Stomach (tissue), 19 donors: Measurements from ENCODE around the gene FAM53C. TPM values are rescaled to one million over a fixed set of nuclear protein-coding genes. Genes with fewer than 3 reads are reported as not detected.

ENCODE experiments used
- DNase-seq, 2 donors: peaks; one replicate each; pipeline versions ENCODE4 v3.0.0 to v3.0.0-alpha.2; 2013 to 2019
- H3K27ac ChIP-seq, 5 donors: fragments of 200-600 bp in 4 of 5; sonication (generic) in 4 of 5; one replicate each; pipeline ENCODE4 v1.5.1; 2013 to 2019; ENCODE audit warnings: mild to moderate bottlenecking in 1 of 5, moderate library complexity in 1 of 5
- H3K27me3 ChIP-seq, 3 donors: fragments of 200-600 bp; sonication (generic); one replicate each; pipeline ENCODE4 v1.5.1; 2017 to 2019; ENCODE audit warnings: mixed run types in 1 of 3
- H3K36me3 ChIP-seq, 4 donors: fragments of 200-600 bp; sonication (generic); 1 replicate in 3 of 4; 2 replicates in 1 of 4; pipeline ENCODE4 v1.5.1; 2016 to 2019
- H3K4me1 ChIP-seq, 4 donors: fragments of 200-600 bp; sonication (generic); one replicate each; pipeline ENCODE4 v1.5.1; 2016 to 2019
- H3K4me3 ChIP-seq, 4 donors: fragments of 200-600 bp; sonication (generic) in 3 of 4; one replicate each; pipeline ENCODE4 v1.5.1; 2016 to 2019; ENCODE audit warnings: mild to moderate bottlenecking in 1 of 4
- H3K9me3 ChIP-seq, 4 donors: fragments of 200-600 bp; sonication (generic); one replicate each; pipeline ENCODE4 v1.5.1; 2016 to 2019
- CTCF ChIP-seq, 7 experiments: fragments of 450-650 bp in 4 of 7; fragments of 200-600 bp in 3 of 7; sonication (generic) in 3 of 7; IDR thresholded peaks; one replicate each; pipeline ENCODE4 v1.5.1; 2016 to 2019; ENCODE audit warnings: antibody characterized with exemption in 7 of 7, control low read depth in 2 of 7, mild to moderate bottlenecking in 1 of 7
- EP300 ChIP-seq: sonication (generic); formaldehyde crosslinking; IDR thresholded peaks from one replicate; pipeline ENCODE4 v1.6.1; 2017; ENCODE audit warnings: antibody characterized with exemption
- POLR2A ChIP-seq, 4 donors: fragments of 450-650 bp; IDR thresholded peaks; one replicate each; pipeline ENCODE4 v1.6.1; 2016; ENCODE audit warnings: antibody characterized with exemption in 4 of 4, control low read depth in 2 of 4, mild to moderate bottlenecking in 1 of 4, moderate library complexity in 1 of 4
- POLR2AphosphoS5 ChIP-seq, 3 donors: sonication (generic); formaldehyde crosslinking; IDR thresholded peaks; one replicate each; pipeline ENCODE4 v1.6.1; 2016; ENCODE audit warnings: antibody characterized with exemption in 3 of 3
- WGBS, 5 donors: extraction: QIAGEN DNeasy Blood & Tissue Kit in 3 of 5; methylation state at CpG; one replicate each; pipeline versions ENCODE4 v1.1.5 to v1.1.7; 2013 to 2018; 5-methylcytosine and 5-hydroxymethylcytosine counted together
- intact Hi-C: fragments of 100-400 bp; cut with DNase I; formaldehyde crosslinking; loops from one replicate; pipeline ENCODE4 v1.15.1; 2023; ENCODE audit warnings: low total_unique reads
- long read RNA-seq, 10 donors: transcript quantifications; one replicate each; lab custom pipeline, GENCODE V29; 2026
- polyA plus RNA-seq, 3 donors: library from polyadenylated mRNA; stranded (reverse); fragments of 200-250 nt; gene quantifications; one replicate each; pipeline ENCODE4 v1.2.3, GENCODE V29; 2013
- total RNA-seq, 5 donors: library from RNA; depleted of rRNA; stranded (reverse); fragments of >200 nt; gene quantifications; one replicate each; pipeline versions ENCODE4 v1.1.0 to v1.2.3, GENCODE V29; 2014 to 2016
- donor health status: healthy with polysubstance abuse.
- donor health status: Bipolar disorder and iron deficiency.
- donor health status: healthy.

FAM53C gene
- total RNA-seq = 10 to 100 TPM in 4 of 5 donors, under 1 TPM in 1; 0.29 to 43.3 (median 26.8) TPM
- polyA plus RNA-seq = 10 to 100 TPM in 1 of 3 donors, 1 to 10 TPM in 2; 7.0 to 13.4 (median 8.7) TPM
- long read RNA-seq, donor 1, full-length matches to known transcripts = 1 of 1 reads
- long read RNA-seq, donor 1, partial matches to known transcripts = 0 of 1 reads
- long read RNA-seq, donor 1, other reads (novel, unspliced or antisense) = 0 of 1 reads
- long read RNA-seq, donor 2, full-length matches to known transcripts = 3 of 3 reads
- long read RNA-seq, donor 2, partial matches to known transcripts = 0 of 3 reads
- long read RNA-seq, donor 2, other reads (novel, unspliced or antisense) = 0 of 3 reads
- long read RNA-seq, donor 3, full-length matches to known transcripts = 1 of 1 reads
- long read RNA-seq, donor 3, partial matches to known transcripts = 0 of 1 reads
- long read RNA-seq, donor 3, other reads (novel, unspliced or antisense) = 0 of 1 reads
- long read RNA-seq, donor 4 = 0 reads
- long read RNA-seq, donor 5, full-length matches to known transcripts = 1 of 1 reads
- long read RNA-seq, donor 5, partial matches to known transcripts = 0 of 1 reads
- long read RNA-seq, donor 5, other reads (novel, unspliced or antisense) = 0 of 1 reads
- long read RNA-seq, donor 6, full-length matches to known transcripts = 4 of 9 reads
- long read RNA-seq, donor 6, partial matches to known transcripts = 5 of 9 reads
- long read RNA-seq, donor 6, other reads (novel, unspliced or antisense) = 0 of 9 reads
- long read RNA-seq, donor 7, full-length matches to known transcripts = 5 of 5 reads
- long read RNA-seq, donor 7, partial matches to known transcripts = 0 of 5 reads
- long read RNA-seq, donor 7, other reads (novel, unspliced or antisense) = 0 of 5 reads
- long read RNA-seq, donor 8, full-length matches to known transcripts = 6 of 6 reads
- long read RNA-seq, donor 8, partial matches to known transcripts = 0 of 6 reads
- long read RNA-seq, donor 8, other reads (novel, unspliced or antisense) = 0 of 6 reads
- long read RNA-seq, donor 9, partial matches to known transcripts = 11 of 13 reads
- long read RNA-seq, donor 9, other reads (novel, unspliced or antisense) = 0 of 13 reads
- long read RNA-seq, donor 10, partial matches to known transcripts = 0 of 1 reads
- long read RNA-seq, donor 10, other reads (novel, unspliced or antisense) = 0 of 1 reads

GRCh38 chr5:138337685-138338410, at the start of gene FAM53C:
Gene FAM53C (plus strand): TSS chr5:138338266. CDS start chr5:138341336, 3,070 bp downstream.
- Histone ChIP-seq H3K4me3 (peak within 1 kb of the TSS; percentile 83 to 96 (median 92)), H3K4me1 (peaks cover 27 to 52% (median 32%) of the 10 kb centered on the region in 4 donors), H3K9me3 (no peaks in the 10 kb centered on the region), H3K36me3 (peaks cover 10 to 20% (median 19%) of the 10 kb centered on the region in 4 donors), H3K27me3 (no peaks in the 10 kb centered on the region), H3K27ac (peak within 1 kb of the TSS; percentile 94 to 98 (median 97))
- no peak for TF ChIP-seq EP300
- peak in 1 of 7 experiments; percentile 9 for TF ChIP-seq CTCF (IDR thresholded peaks at IDR 0.05)
- peak; percentile 89 to 100 (median 99) for TF ChIP-seq POLR2AphosphoS5 (IDR thresholded peaks at IDR 0.05)
- TF ChIP-seq POLR2A (IDR thresholded peaks at IDR 0.05) = peak in 2 of 4 donors; percentile 87 to 94
- intact Hi-C loops = no loop called here
- WGBS, 5 donors = 0 to 1% (median 0%) methylated on average over 37 to 56 of the region's 56 CpGs
- peak; percentile 95 to 98 for DNase-seq

- peaks cover 0 to 4% (median 0%) of the 10 kb centered on the region in 4 donors for H3K4me1 ChIP-seq
- H3K9me3 ChIP-seq = no peaks in the 10 kb centered on the region
- TF ChIP-seq EP300 = no peak
- TF ChIP-seq POLR2AphosphoS5 (IDR thresholded peaks at IDR 0.05) = no peak
- no peak for TF ChIP-seq CTCF (IDR thresholded peaks at IDR 0.05)
- TF ChIP-seq POLR2A (IDR thresholded peaks at IDR 0.05) = no peak
- H3K4me3 ChIP-seq = no peak overlapping the region
- no peak for DNase-seq
- intact Hi-C loops = no loop called here
- H3K27me3 ChIP-seq = no peaks in the 10 kb centered on the region
- H3K27ac ChIP-seq = no peak overlapping the region
- H3K36me3 ChIP-seq = no peaks in the 10 kb centered on the region
- 77 to 86% (median 81%) methylated on average over 3 of the region's 3 CpGs for WGBS, 5 donors
Measured at GRCh38 chr5:138289296-138289695, 48.8 kb upstream of the FAM53C start.

GRCh38 chr5:138303372-138303771, 34.7 kb upstream of the FAM53C start:
- WGBS, 5 donors = 85 to 89% (median 86%) methylated on average over 6 of the region's 6 CpGs
- intact Hi-C loops = no loop called here
- Histone ChIP-seq H3K4me1 (no peaks in the 10 kb centered on the region), H3K4me3 (no peak overlapping the region), H3K9me3 (no peaks in the 10 kb centered on the region), H3K27me3 (no peaks in the 10 kb centered on the region), H3K27ac (no peak overlapping the region), H3K36me3 (no peaks in the 10 kb centered on the region)
- DNase-seq = no peak
- no peak for TF ChIP-seq POLR2AphosphoS5 (IDR thresholded peaks at IDR 0.05)

- DNase-seq = peak; percentile 14 to 32
- no peaks in the 10 kb centered on the region for H3K9me3 ChIP-seq
- H3K27ac ChIP-seq = no peak overlapping the region
- no peaks in the 10 kb centered on the region for H3K4me1 ChIP-seq
- H3K27me3 ChIP-seq = no peaks in the 10 kb centered on the region
- intact Hi-C loops = no loop called here
- H3K36me3 ChIP-seq = no peaks in the 10 kb centered on the region
- no peak for TF ChIP-seq POLR2A (IDR thresholded peaks at IDR 0.05)
- WGBS, 5 donors = 29 to 70% (median 54%) methylated on average over 1 of the region's 1 CpG
- no peak overlapping the region for H3K4me3 ChIP-seq
Measured at GRCh38 chr5:138305797-138306196, 32.3 kb upstream of the FAM53C start.
